GM12878 (cell line): ENCODE results near the gene GPC3.

Source experiments
- BHLHE40 ChIP-seq, 2 experiments: fragments of 450-650 bp in 1 of 2; IDR thresholded peaks; 2 replicates each; pipeline ENCODE4 v1.6.1; 2011 to 2017; ENCODE audit warnings: low read depth in 2 of 2, borderline replicate concordance in 1 of 2, improper control_type of control experiment in 1 of 2, low read length in 1 of 2, mild to moderate bottlenecking in 1 of 2
- NFIC ChIP-seq: IDR thresholded peaks from 2 replicates; pipeline ENCODE4 v1.6.1; 2012; ENCODE audit warnings: low read depth, mild to moderate bottlenecking, inconsistent platforms, low read length, moderate library complexity
- NRF1 ChIP-seq: conservative IDR thresholded peaks from 2 replicates; pipeline ENCODE4 v1.6.1; 2011; ENCODE audit warnings: mild to moderate bottlenecking, low read depth, low read length, improper control_type of control experiment
- SIN3A ChIP-seq: IDR thresholded peaks from 2 replicates; pipeline ENCODE4 v1.6.1; 2012; ENCODE audit warnings: low read depth, low read length, improper control_type of control experiment
- TF ChIP-seq, protein P1 (sequence below), 3 experiments: IDR thresholded peaks in 2 of 3; conservative IDR thresholded peaks in 1 of 3; 2 replicates each; pipeline ENCODE4 v1.5.1; 2011; ENCODE audit warnings: low read depth in 3 of 3, low read length in 3 of 3, mild to moderate bottlenecking in 3 of 3, control low read depth in 2 of 3, moderate library complexity in 2 of 3, inconsistent platforms in 1 of 3, mixed read lengths in 1 of 3; ENCODE audit not compliant: control insufficient read depth in 2 of 3, insufficient read depth in 1 of 3; ENCODE audit errors: extremely low read depth in 1 of 3
- TF ChIP-seq, protein P2 (sequence below): IDR thresholded peaks from 2 replicates; pipeline ENCODE4 v1.6.1; 2011; ENCODE audit warnings: low read depth, mild to moderate bottlenecking, low read length, moderate library complexity, borderline replicate concordance; ENCODE audit errors: extremely low read depth
- TF ChIP-seq, protein P3 (sequence below): IDR thresholded peaks from 2 replicates; pipeline ENCODE4 v1.6.1; 2012; ENCODE audit warnings: mild to moderate bottlenecking, low read depth, low read length

- TF ChIP-seq SIN3A (no peak), NFIC (no peak), NRF1 (no peak), BHLHE40 (IDR thresholded peaks at IDR 0.05; ENCODE audit: borderline replicate concordance in 1 of 2, low read depth in 2 of 2, low read length in 1 of 2) (no peak)
- TF ChIP-seq, protein P1, sequence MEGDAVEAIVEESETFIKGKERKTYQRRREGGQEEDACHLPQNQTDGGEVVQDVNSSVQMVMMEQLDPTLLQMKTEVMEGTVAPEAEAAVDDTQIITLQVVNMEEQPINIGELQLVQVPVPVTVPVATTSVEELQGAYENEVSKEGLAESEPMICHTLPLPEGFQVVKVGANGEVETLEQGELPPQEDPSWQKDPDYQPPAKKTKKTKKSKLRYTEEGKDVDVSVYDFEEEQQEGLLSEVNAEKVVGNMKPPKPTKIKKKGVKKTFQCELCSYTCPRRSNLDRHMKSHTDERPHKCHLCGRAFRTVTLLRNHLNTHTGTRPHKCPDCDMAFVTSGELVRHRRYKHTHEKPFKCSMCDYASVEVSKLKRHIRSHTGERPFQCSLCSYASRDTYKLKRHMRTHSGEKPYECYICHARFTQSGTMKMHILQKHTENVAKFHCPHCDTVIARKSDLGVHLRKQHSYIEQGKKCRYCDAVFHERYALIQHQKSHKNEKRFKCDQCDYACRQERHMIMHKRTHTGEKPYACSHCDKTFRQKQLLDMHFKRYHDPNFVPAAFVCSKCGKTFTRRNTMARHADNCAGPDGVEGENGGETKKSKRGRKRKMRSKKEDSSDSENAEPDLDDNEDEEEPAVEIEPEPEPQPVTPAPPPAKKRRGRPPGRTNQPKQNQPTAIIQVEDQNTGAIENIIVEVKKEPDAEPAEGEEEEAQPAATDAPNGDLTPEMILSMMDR (IDR thresholded peaks at IDR 0.05 in 2 of 3, conservative IDR thresholded peaks at IDR 0.05 in 1 of 3; ENCODE audit: control insufficient read depth in 2 of 3, extremely low read depth in 1 of 3, insufficient read depth in 1 of 3, low read depth in 3 of 3, low read length in 3 of 3): no peak
- TF ChIP-seq, protein P2, sequence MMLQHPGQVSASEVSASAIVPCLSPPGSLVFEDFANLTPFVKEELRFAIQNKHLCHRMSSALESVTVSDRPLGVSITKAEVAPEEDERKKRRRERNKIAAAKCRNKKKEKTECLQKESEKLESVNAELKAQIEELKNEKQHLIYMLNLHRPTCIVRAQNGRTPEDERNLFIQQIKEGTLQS: no peak
- TF ChIP-seq, protein P3, sequence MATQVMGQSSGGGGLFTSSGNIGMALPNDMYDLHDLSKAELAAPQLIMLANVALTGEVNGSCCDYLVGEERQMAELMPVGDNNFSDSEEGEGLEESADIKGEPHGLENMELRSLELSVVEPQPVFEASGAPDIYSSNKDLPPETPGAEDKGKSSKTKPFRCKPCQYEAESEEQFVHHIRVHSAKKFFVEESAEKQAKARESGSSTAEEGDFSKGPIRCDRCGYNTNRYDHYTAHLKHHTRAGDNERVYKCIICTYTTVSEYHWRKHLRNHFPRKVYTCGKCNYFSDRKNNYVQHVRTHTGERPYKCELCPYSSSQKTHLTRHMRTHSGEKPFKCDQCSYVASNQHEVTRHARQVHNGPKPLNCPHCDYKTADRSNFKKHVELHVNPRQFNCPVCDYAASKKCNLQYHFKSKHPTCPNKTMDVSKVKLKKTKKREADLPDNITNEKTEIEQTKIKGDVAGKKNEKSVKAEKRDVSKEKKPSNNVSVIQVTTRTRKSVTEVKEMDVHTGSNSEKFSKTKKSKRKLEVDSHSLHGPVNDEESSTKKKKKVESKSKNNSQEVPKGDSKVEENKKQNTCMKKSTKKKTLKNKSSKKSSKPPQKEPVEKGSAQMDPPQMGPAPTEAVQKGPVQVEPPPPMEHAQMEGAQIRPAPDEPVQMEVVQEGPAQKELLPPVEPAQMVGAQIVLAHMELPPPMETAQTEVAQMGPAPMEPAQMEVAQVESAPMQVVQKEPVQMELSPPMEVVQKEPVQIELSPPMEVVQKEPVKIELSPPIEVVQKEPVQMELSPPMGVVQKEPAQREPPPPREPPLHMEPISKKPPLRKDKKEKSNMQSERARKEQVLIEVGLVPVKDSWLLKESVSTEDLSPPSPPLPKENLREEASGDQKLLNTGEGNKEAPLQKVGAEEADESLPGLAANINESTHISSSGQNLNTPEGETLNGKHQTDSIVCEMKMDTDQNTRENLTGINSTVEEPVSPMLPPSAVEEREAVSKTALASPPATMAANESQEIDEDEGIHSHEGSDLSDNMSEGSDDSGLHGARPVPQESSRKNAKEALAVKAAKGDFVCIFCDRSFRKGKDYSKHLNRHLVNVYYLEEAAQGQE: no peak
These were observed 3.5 kb downstream of the GPC3 start for GRCh38 chrX:133981924-133982323.
